HEK293T (cell line): ENCODE results near the gene AP3D1.

Experiments used
- ARNT ChIP-seq: fragments of 450-650 bp; IDR thresholded peaks from 2 replicates; pipeline ENCODE4 v1.6.1; 2017; ENCODE audit warnings: mild to moderate bottlenecking
- BHLHE40 ChIP-seq: fragments of 450-650 bp; IDR thresholded peaks from 2 replicates; pipeline ENCODE4 v1.6.1; 2016; ENCODE audit warnings: mild to moderate bottlenecking, moderate library complexity, borderline replicate concordance
- CTBP1 ChIP-seq: fragments of 450-650 bp; IDR thresholded peaks from 2 replicates; pipeline ENCODE4 v1.6.1; 2016; ENCODE audit warnings: borderline replicate concordance
- ELF4 ChIP-seq: fragments of 450-650 bp; IDR thresholded peaks from 2 replicates; pipeline ENCODE4 v1.6.1; 2017; ENCODE audit warnings: antibody characterized with exemption
- FOXA1 ChIP-seq: fragments of 450-650 bp; IDR thresholded peaks from 2 replicates; pipeline ENCODE4 v1.6.1; 2016; ENCODE audit warnings: mild to moderate bottlenecking
- FOXK2 ChIP-seq: fragments of 450-650 bp; IDR thresholded peaks from 2 replicates; pipeline ENCODE4 v1.6.1; 2016; ENCODE audit warnings: mild to moderate bottlenecking
- FOXM1 ChIP-seq: fragments of 450-650 bp; IDR thresholded peaks from 2 replicates; pipeline ENCODE4 v1.6.1; 2017; ENCODE audit warnings: mild to moderate bottlenecking, borderline replicate concordance
- HDGF ChIP-seq: fragments of 450-650 bp; IDR thresholded peaks from 2 replicates; pipeline ENCODE4 v1.6.1; 2017; ENCODE audit warnings: antibody characterized with exemption, borderline replicate concordance
- LEF1 ChIP-seq: fragments of 450-650 bp; IDR thresholded peaks from 2 replicates; pipeline ENCODE4 v1.6.1; 2017; ENCODE audit warnings: mild to moderate bottlenecking, borderline replicate concordance
- NFRKB ChIP-seq: fragments of 450-650 bp; IDR thresholded peaks from 2 replicates; pipeline ENCODE4 v1.6.1; 2016; ENCODE audit warnings: mild to moderate bottlenecking, moderate library complexity
- PKNOX1 ChIP-seq: fragments of 450-650 bp; IDR thresholded peaks from 2 replicates; pipeline ENCODE4 v1.6.1; 2016
- SP1 ChIP-seq: fragments of 450-650 bp; IDR thresholded peaks from 2 replicates; pipeline ENCODE4 v1.6.1; 2017
- SUZ12 ChIP-seq: fragments of 450-650 bp; IDR thresholded peaks from 2 replicates; pipeline ENCODE4 v1.6.1; 2016; ENCODE audit warnings: mild to moderate bottlenecking
- TARDBP ChIP-seq: fragments of 450-650 bp; IDR thresholded peaks from 2 replicates; pipeline ENCODE4 v1.6.1; 2016

- no peak for TF ChIP-seq HDGF
- no peak for TF ChIP-seq FOXM1
- TF ChIP-seq TARDBP, result no peak
- TF ChIP-seq BHLHE40, result no peak
- TF ChIP-seq SP1, result no peak
- no peak for TF ChIP-seq FOXK2
- TF ChIP-seq NFRKB, result no peak
- TF ChIP-seq PKNOX1, result no peak
- TF ChIP-seq ARNT, result no peak
- no peak for TF ChIP-seq CTBP1
- TF ChIP-seq SUZ12, result no peak
- TF ChIP-seq ELF4, result no peak
- no peak for TF ChIP-seq LEF1
- no peak for TF ChIP-seq FOXA1
Observed at GRCh38 chr19:2062389-2062729, 89.0 kb downstream of the AP3D1 start.
